ENCODE data around the gene NHLRC4.

The NHLRC4 gene

GRCh38 chr16:534135-534534 is 32.7 kb upstream of the NHLRC4 start:
- TF ChIP-seq CTCF (IDR thresholded peaks at IDR 0.05) (no peak), ZFX (IDR thresholded peaks at IDR 0.05; ENCODE audit: borderline replicate concordance) (no peak)
- H3K27ac ChIP-seq, result no peak overlapping the region

GRCh38 chr16:534856-535445 is 31.9 kb upstream of the NHLRC4 start:
- H3K27ac ChIP-seq, result no peak overlapping the region
- TF ChIP-seq CTCF (IDR thresholded peaks at IDR 0.05) (no peak), ZFX (IDR thresholded peaks at IDR 0.05; ENCODE audit: borderline replicate concordance) (no peak)

- no peak for TF ChIP-seq ZFX (IDR thresholded peaks at IDR 0.05; ENCODE audit: borderline replicate concordance)
- no peak for TF ChIP-seq CTCF (IDR thresholded peaks at IDR 0.05)
- H3K27ac ChIP-seq, result no peak overlapping the region
Observed at GRCh38 chr16:535446-536405, 31.1 kb upstream of the NHLRC4 start.

- H3K27ac ChIP-seq, result no peak overlapping the region
- no peak for TF ChIP-seq CTCF (IDR thresholded peaks at IDR 0.05)
- no peak for TF ChIP-seq ZFX (IDR thresholded peaks at IDR 0.05; ENCODE audit: borderline replicate concordance)
Observed at GRCh38 chr16:536746-537145, 30.1 kb upstream of the NHLRC4 start.

GRCh38 chr16:537415-538335 is 29.1 kb upstream of the NHLRC4 start:
- 0 out of 2 replicates have a peak, but pooled peaks have one; percentile 20 for TF ChIP-seq CTCF (IDR thresholded peaks at IDR 0.05)
- TF ChIP-seq ZFX (IDR thresholded peaks at IDR 0.05; ENCODE audit: borderline replicate concordance), result no peak
- no peak overlapping the region for H3K27ac ChIP-seq

- no peak overlapping the region for H3K27ac ChIP-seq
- TF ChIP-seq ZFX (IDR thresholded peaks at IDR 0.05; ENCODE audit: borderline replicate concordance), result no peak
Observed at GRCh38 chr16:539901-540530, 26.8 kb upstream of the NHLRC4 start.

Measured in 22Rv1 (cell line).